ENCODE results near the gene RNASEH2C.
"Not testable (repeated sequence)": the region's sequence is repeated elsewhere in the genome, so short reads cannot be mapped to it uniquely, and the experiment has no call there.

Gene RNASEH2C

DNA sequence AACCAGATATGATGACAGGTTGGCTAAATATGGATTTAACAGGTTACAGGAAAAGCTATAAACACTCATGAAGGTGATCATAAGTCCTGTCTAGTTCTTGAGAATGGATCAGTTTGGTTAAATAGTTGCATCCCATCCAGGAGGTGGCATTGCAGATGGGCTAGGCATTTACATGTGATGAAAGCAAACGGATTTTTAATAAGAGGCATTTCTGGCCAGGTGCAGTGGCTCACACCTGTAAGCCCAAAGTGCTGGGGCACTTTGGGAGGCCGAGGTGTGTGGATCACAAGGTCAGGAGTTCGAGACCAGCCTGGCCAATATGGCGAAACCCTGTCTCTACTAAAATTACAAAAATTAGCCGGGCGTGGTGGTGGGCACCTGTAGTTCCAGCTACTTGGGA, 37.1 kb downstream of the RNASEH2C start:
- DNase-seq (ENCODE audit: low spot score): not testable (repeated sequence)

DNA sequence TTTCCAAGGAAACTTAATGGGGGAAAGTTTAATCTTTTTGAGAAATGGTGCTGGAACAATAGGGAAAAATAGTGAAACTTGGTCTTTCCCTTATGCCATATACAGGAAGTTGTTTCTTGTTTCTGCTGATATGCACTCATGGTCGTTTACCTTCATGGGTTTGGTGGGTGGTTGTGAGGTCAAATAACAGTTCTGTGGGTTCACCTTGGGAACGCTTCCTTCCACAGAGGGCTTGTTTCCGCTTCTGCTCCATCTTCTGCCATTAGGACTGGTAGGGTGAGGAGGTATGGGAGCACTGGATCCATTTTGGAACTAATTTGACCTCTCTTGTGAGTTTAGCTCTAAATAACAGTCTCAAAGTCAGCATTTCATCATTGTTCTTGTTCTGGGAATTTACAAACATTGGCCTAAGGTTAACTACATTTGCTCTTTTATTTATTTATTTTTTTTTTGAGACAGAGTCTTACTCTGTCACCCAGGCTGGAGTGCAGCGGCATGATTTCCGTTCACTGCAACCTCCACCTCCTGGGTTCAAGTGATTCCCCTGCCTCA, 40.3 kb downstream of the RNASEH2C start:
- no peak for DNase-seq (ENCODE audit: low spot score)

DNA sequence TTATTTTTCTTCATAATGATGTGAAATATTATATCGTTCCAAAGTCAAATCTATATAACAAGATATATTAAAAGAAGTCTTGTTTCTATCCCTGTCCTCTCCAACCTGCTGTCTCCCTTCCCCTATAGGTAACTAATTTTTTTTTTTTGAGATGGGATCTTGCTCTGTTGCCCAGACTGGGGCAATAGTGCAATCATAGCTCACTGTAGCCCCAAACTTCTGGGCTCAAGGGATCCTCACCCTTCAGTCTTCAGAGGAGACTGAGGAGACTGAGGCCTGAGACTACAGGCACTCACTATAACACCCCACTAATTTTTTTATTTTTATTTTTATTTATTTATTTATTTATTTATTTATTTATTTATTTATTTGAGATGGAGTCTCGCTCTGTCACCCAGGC, 47.6 kb downstream of the RNASEH2C start:
- DNase-seq (ENCODE audit: low spot score): no peak

DNA sequence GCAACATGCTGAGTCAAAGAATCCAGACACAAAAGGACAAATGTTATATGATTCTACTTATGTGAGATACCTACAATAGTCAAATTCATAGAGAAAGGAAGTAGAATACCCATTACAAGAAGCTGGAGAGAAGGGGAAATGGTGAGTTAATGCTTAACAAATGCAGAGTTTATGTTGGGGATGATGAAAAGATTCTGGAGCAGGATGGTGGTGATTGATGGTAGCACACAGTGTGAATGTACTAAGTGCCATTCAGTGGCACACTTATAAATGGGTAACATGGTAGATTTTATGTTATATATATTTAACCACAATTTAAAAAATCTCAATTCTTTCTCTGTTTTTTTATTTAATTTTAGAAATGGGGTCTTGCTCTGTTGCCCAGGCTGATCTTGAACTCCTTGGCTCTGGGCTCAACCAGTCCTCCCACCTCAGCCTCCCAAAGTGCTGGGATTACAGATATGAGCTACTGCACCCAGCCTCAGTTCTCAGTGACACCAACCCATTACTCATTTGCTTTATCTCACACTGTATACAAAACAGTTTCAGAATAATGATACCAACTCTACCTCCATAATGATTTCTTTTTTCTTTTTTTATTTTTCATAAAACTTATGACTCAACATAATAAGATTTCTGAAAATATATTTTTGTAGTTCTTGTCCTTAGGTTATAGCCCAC, 48.3 kb downstream of the RNASEH2C start:
- no peak for DNase-seq (ENCODE audit: low spot score)

Measured in HuH-7 (cell line).